ENCODE data around the gene SYPL1. TPM values are rescaled to one million over a fixed set of nuclear protein-coding genes. Genes with fewer than 3 reads are reported as not detected.

SYPL1 gene
- total RNA-seq, 1 experiment from 2014 or later: 39.2 TPM

- Histone ChIP-seq H3K79me1 (ENCODE audit: insufficient read depth, low read depth, low read length, poor library complexity, severe bottlenecking) (no peaks in the 10 kb centered on the region), H3K27ac (ENCODE audit: insufficient read length, low read depth, low read length) (no peak overlapping the region), H2AK5ac (ENCODE audit: insufficient read length, low read length) (no peak overlapping the region), H4K20me1 (ENCODE audit: control insufficient read depth, insufficient read depth, insufficient read length) (no peaks in the 10 kb centered on the region), H4K5ac (ENCODE audit: insufficient read length, low read depth, low read length) (no peak overlapping the region), H2AFZ (ENCODE audit: low read length) (no peak overlapping the region), H3K14ac (ENCODE audit: insufficient read depth, low read length) (no peak overlapping the region), H2BK15ac (ENCODE audit: low read depth, low read length) (no peak overlapping the region), H2BK12ac (ENCODE audit: insufficient read length, low read depth, low read length) (no peak overlapping the region), H2BK120ac (ENCODE audit: low read depth, low read length, poor library complexity, severe bottlenecking) (no peak overlapping the region), H3K9me3 (ENCODE audit: control insufficient read depth, low read depth, low read length) (no peaks in the 10 kb centered on the region), H3K27me3 (ENCODE audit: insufficient read depth, low read length) (no peaks in the 10 kb centered on the region), H3T11ph (ENCODE audit: low read length) (no peak overlapping the region), H3K4me2 (ENCODE audit: insufficient read depth, insufficient read length, low read length) (no peak overlapping the region), H2BK20ac (ENCODE audit: low read depth, low read length, poor library complexity, severe bottlenecking) (no peak overlapping the region), H4K91ac (ENCODE audit: insufficient read length, low read depth, low read length) (no peak overlapping the region), H3K4ac (ENCODE audit: low read depth, low read length) (no peak overlapping the region), H3K9ac (ENCODE audit: extremely low read depth, insufficient read length, low read length) (no peak overlapping the region), H3K23ac (ENCODE audit: insufficient read length, low read depth, low read length) (no peak overlapping the region), H3K4me1 (ENCODE audit: insufficient read depth, low read length) (peaks cover 10% of the 10 kb centered on the region), H2BK5ac (ENCODE audit: insufficient read length, low read length) (no peak overlapping the region), H3K23me2 (ENCODE audit: insufficient read length, low read depth, low read length, poor library complexity, severe bottlenecking) (peaks cover 4% of the 10 kb centered on the region), H3K18ac (ENCODE audit: insufficient read length, low read depth, low read length) (no peak overlapping the region), H3K79me2 (ENCODE audit: insufficient read depth, low read length) (peaks cover 2% of the 10 kb centered on the region), H3K56ac (ENCODE audit: insufficient read length, low read depth, low read length) (no peak overlapping the region), H4K8ac (replicated peaks; ENCODE audit: insufficient read length, low read depth, low read length) (no peak overlapping the region)
- Mint-ChIP-seq H3K27ac (peak overlapping the region in 2 of 3 experiments; percentile 8 to 25; a peak in 2 of 7 replicates), H3K27me3 (ENCODE audit: low read depth) (peaks cover 3% of the 10 kb centered on the region; the same call in 1 of the 2 replicates), H3K4me3 (peak overlapping the region in 1 of 2 experiments; percentile 56; a peak in 1 of 5 replicates), H3K9me3 (no peaks in the 10 kb centered on the region), H3K4me1 (peaks cover 37 to 40% of the 10 kb centered on the region in 2 experiments), H3K36me3 (ENCODE audit: insufficient read depth in 1 of 3, low read depth in 3 of 3) (no peaks in the 10 kb centered on the region; a peak in 2 of 7 replicates)
- WGBS (ENCODE audit: extremely low coverage, insufficient read length, low lambda C conversion rate): no CpG with 5 or more reads among the region's 1 CpG
- no peak for DNase-seq
- no peak for TF ChIP-seq CTCF (conservative IDR thresholded peaks at IDR 0.05)
Measured at GRCh38 chr7:106108991-106109390, 3.1 kb downstream of the SYPL1 start.

All from H9 (cell line).